ENCODE results near the gene NFATC4.

Gene NFATC4

DNA sequence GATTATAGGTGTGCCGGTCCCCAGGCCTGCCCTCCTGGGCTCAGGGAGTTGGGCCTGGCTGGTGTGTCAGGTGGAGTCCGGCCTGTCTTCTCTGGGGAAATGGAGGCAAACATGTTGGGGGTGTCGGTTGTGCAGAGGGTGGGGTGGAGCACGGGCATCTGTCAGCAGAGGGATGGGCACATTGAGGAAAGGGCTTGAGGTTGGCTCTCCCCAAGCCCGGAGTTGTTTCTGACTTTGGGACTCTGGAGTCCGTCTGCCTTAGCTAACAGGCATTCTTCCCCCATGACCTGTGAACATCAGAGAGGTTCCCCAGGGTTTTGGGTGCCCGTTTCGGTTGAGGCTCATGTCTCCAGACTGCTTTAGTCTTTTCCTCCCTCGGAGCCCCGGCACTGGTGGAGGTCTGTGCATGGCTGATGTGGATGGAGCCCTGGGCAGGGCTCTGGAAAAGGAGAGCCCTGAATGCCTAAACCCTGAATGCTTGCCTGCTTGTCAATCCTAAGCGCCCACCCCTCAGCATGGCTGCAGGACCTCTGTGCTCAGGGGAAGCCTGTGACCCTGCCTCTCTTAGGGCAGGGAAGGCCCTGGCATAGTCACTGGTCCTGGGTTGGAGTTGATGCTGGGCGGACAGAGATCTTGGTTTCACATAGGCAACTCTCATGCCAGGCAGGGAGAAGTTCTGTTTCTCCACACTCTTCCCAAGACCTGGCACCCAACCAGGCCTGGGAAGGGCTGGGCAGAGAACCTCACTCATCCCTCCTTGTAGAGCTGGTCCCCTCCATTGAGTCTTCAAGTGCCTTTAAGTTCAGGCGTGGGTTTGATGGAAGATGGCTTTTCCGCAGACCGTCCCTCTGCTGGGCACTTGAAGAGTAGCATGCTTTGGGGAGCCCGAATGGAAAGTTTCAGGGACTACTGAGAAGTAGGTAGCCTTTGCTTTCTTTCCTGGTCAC, 43.7 kb downstream of the NFATC4 start:
- no peak for DNase-seq

DNA sequence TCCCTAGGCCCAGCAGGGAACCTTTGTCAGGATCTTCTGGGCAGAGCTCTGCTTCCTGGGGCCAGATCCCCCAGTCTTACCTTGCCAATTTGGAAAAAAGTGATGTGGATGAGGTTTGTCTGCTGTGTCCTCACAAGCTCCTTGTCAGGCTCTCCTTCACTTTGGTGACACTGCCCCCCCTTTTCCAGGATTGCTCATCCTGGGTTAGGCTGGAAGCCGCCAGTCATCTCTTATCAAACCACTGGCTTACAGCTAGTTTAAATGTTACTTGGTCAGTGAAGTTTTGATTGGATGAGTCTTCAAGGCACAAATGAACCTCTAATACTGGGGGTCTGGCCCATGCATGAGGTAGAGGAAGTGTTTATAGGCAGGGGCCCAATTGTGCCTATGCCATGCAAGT, 46.1 kb downstream of the NFATC4 start:
- DNase-seq: no peak

DNA sequence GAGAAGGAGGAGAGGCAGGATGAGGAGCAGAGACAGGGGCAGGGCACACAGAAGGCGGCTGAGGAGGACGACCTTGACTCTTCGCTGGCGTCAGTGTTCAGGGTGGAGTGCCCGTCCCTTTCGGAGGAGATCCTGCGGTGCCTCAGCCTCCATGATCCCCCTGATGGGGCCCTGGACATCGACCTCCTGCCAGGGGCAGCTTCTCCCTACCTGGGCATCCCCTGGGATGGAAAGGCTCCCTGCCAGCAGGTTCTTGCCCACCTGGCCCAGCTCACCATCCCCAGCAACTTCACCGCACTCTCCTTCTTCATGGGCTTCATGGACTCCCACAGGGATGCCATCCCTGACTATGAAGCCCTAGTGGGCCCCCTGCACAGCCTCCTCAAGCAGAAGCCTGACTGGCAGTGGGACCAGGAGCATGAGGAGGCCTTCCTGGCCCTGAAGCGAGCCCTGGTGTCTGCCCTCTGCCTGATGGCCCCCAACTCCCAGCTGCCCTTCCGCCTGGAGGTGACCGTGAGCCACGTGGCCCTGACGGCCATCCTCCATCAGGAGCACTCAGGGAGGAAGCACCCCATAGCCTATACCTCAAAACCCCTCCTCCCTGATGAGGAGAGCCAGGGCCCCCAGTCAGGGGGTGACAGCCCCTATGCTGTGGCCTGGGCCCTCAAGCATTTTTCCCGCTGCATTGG, 46.9 kb downstream of the NFATC4 start:
- no peak for DNase-seq

DNA sequence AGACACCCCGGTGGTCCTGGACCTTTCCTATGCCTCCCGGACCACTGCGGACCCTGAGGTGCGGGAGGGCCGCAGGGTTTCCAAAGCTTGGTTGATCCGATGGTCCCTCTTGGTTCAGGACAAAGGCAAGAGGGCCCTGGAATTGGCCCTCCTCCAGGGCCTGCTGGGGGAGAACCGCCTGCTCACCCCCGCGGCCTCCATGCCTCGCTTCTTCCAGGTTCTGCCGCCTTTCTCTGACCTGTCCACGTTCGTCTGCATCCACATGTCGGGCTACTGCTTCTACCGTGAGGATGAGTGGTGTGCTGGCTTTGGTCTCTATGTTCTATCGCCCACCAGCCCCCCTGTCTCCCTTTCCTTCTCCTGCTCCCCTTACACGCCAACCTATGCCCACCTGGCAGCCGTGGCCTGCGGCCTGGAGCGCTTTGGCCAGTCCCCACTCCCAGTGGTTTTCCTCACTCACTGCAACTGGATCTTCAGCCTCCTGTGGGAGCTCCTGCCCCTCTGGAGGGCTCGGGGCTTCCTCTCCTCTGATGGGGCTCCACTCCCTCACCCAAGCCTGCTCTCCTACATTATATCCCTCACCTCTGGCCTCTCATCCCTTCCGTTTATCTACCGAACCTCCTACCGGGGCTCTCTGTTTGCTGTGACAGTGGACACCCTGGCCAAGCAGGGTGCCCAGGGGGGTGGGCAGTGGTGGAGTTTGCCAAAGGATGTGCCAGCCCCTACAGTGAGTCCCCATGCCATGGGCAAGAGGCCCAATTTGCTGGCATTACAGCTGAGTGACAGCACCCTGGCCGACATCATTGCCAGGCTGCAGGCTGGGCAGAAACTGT, 47.7 kb downstream of the NFATC4 start:
- no peak for DNase-seq

DNA sequence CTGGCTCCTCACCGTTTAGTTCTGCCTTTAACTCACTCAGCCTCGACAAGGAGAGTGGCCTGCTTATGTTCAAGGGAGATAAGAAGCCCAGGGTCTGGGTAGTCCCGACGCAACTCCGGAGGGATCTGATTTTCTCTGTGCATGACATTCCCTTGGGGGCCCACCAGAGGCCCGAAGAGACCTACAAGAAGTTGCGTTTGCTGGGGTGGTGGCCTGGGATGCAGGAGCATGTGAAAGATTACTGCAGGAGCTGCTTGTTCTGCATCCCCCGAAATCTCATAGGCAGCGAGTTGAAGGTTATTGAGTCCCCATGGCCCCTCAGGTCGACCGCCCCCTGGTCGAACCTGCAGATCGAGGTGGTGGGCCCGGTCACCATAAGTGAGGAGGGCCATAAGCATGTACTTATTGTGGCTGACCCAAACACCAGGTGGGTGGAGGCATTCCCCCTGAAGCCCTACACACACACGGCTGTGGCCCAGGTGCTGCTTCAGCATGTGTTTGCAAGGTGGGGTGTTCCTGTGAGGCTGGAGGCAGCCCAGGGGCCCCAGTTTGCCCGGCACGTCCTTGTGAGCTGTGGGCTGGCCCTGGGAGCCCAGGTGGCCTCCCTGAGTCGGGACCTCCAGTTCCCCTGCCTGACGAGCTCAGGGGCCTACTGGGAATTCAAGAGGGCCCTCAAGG, 48.4 kb downstream of the NFATC4 start:
- DNase-seq: no peak

DNA sequence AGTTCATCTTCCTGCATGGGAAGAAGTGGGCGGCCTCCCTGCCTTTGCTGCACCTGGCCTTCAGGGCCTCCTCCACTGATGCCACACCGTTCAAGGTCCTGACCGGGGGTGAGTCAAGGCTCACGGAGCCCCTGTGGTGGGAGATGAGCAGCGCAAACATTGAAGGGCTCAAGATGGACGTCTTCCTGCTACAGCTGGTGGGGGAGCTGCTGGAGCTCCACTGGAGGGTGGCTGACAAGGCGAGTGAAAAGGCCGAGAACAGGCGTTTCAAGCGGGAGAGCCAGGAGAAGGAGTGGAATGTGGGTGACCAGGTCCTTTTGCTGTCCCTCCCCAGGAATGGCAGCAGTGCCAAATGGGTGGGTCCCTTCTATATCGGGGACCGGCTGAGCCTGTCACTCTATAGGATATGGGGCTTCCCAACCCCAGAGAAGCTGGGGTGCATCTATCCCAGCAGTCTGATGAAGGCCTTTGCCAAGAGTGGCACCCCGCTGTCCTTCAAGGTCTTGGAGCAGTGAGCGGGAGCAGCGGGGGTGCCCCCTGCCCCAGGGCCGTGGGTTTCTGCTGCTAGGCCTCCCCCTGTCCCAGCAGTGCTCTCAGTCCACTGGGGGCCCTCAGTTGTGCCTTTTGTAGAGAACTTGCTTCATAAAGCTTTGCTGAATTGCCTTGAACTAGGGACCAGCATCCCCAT, 49.1 kb downstream of the NFATC4 start:
- DNase-seq: no peak

DNA sequence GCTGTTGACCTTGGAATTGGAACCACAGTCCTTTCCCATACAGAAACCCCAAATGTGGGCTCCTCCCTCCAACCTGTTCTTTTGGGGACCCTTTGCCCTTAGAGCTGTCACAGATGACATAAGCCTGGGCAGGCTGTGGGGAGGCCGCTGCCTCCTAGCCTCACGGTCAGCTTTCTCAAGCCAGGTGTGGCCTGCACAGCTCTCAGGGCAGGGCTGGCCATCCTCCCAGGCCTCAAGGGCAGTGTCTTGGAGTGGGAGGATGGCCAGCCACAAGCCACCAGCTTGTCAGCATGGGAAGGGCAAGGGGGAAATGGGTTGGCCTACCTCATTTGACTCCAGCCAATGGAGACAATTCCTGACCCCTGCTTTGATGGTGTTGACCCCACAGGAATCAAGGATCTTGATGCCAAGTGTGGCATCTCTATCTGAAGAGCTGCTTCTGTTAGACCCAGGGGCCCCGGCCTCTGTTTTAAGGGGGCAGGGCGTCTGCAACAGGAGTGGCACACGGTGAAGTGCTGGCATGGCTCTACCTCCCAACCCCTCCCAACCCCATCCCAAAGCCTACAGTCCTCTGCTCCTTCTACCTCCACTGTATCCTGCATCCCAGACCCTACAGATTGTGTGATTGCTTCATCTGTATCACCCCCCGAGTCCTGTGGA, 50.0 kb downstream of the NFATC4 start:
- DNase-seq: no peak

DNA sequence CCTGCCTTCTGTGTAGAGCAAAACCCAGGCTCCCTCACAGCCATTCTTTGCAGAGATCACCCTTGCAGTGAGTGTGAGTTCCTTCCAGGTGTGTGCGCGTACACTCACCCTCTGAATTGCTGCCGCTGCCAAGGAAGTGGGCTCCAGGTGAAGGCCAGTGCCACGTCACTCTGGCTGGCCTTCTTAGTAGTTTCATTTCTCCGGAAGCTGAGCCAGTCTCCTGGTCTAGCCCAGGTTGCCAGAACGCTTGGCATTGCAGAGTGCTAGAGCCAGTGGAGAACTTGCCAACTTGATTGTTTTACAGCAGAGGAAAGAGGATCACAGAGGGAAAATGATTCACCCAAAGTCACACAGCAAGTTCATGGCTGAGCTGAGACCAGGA, 50.5 kb downstream of the NFATC4 start:
- DNase-seq: no peak

DNA sequence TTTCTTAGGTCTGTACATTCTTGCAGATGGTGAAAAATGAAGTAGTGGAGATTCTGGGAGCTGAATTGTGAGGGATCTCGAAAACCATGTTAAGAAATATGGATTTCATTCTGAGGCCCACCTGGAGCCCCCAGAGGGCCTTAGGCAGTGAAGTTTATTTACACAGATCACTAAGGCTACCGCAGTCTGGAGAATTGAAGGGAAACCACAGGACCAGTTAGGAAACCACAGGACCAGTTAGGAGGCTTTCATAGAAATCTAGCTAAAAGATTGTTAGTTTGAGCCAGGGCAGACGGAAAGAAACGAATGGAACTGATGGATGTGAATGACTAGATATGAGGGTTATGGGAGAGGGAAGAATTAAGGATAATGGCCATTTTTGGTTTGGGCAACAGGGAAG, 54.3 kb downstream of the NFATC4 start:
- DNase-seq: no peak

DNA sequence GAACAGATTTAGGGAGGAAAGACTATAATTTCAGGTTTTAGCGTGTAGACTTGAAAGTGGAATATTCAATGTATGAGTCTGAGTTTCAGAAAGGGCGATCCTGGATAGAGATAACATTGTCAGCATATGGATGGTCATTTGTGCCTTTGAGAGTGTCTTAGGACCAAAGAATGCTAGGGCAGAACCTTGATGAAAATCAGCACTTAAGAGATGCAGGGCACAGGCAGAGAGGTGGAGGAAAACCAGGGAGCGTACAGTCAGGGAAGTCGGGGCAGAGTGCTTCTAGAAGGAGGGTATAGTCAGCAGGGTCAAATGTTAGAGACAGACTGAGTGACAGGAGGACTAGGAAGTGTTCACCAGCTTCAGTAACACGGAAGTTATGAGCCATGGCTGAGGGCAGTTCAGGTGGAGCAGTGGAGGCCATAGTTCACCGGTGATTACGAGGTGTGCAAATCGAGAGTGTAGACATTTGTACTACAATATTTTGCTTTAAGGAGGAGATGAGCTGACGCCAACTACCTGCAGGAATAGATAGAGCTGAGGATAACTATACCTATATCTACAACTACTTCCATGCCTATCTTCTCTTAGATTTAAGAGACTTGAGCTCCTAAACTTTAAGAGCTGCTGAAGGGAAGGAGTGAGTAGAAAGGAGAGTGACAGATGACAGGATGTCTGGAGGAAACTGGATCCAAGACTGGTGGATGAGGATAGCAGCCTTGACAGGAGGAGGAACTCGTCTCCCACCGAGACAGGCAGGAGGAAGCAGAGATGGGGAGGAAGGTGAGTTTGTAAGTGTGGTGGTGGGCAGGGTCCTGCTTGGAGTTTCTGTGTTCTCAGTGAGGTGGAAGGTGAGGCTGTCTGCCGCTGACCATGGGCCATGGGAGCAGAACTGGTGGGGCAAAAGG, 55.0 kb downstream of the NFATC4 start:
- no peak for DNase-seq

DNA sequence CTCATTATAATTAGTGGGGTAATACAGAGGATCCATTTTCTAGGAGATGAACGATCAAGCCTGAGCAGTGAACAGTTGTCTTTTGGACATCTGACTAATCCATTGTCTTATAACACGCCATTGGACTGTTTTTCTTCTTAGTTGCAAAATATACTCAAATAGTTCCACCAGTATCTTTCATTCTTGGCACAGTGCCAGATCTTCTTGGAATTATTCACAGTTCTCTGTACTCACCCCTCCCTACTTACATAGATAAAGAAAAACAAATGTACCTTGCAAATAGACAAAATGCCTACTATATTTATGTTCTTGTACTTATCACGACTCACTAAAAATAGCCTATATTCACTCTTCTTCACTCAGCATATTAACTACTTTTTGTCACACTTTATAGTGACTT, 57.7 kb downstream of the NFATC4 start:
- no peak for DNase-seq

DNA sequence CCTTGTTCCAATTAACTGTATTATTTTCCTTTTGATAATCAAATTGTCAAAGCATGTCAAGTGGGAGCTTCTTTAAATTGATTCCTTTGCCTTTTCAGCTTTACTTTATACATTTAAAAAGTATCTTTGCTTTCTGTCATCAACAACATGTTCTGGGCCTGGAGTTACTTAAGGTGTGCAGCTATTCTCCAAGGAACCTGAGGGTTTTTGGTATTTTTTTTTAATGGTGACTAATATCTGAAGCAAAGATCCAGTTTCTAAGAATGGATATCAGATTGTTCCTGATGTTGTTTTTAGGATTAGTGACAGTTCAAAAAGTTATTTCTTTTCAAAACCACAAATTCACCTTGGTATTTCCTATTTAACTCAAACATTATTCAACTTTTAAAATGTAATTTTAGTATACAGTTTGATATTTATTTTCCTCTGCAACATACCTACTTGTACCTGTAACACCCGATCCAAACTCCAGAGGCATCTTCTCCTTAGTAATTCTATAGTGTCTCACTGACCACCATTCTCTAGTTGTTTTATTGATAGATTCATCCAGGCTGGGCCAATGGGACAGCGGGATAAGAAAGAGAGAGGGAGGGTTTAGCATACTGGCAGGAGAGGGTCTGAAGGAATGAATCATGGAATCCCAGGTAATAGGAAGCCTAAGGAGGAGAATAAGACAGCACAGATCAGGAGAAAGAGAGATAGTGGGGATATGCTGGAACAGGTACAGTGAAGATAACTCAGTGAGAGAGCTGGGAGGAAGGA, 58.3 kb downstream of the NFATC4 start:
- DNase-seq: no peak

DNA sequence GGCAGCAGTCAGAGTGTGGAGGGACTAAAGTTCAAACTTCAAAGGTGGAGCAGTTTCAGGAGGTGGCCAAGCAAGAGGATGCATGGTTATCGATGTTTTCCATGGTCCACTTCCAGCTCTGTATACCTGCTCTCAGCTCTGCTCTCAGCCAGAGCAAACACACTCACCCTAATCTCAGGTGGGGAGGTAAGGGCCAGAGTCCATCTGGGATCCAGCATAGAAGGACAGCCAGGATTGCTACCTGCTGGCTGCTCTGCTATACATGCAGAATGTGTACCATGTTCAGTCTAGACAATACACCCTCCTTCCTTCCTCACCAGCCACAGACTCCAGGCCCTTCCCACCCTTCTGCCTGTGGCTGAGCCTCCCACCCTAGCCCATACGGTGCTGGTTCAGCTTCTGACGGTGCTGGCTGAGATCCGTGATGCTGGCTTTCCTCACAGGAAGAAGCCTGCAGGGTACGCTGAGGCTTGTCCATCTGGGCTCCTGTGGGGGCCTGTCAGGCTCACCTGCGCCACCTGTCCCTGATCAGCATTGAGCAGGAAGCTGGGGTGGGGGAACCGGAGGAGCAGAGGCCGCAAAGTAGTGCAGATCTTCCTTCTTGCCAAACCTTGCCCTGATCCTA, 59.0 kb downstream of the NFATC4 start:
- DNase-seq: no peak

DNA sequence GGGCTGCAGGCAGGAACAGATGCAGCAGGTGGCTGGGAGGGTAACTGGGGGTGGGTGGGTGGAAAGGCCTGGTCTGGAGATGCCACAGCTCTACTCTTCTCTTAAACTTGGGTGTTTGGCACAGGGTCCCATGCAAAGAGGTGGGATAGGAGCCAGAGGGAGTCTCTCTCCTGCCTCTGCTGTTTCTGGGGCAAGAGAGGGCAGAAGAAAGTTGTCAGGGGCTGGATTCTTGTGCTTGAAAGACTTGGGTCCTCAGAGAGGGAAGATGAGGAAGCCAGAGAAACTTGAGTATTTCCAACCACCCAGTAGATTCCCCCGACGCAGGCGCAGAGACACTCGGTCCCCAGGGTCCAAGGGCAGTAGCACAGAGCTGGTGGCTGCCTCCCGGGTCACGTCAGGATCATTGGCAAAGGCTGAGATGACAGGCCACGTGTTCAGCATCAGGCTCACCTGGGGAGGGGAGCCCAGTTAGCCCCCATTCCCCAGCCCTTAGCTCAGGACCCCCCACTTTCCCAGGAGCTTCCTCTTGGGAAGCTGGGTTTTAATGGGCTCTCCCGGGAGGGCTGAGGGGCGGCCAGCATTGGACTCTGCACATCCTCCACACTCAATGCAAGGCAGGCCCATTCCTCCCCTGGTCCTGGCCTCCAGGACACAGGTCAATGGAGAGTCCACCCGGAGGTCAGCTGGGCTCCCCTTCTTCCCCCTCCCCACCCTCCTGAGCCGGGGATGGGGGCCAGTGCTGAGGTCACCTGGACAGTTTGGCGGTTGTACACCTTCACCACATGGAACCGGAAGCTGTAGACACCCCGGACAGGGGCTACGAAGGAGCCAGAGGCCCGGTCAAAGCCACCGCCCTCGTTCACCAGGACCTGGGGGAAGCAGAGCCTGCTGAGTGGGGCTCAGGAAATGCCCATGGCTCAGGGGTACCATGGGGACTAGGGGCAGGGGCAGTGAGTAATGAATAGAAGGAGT, 59.8 kb downstream of the NFATC4 start:
- DNase-seq: no peak

DNA sequence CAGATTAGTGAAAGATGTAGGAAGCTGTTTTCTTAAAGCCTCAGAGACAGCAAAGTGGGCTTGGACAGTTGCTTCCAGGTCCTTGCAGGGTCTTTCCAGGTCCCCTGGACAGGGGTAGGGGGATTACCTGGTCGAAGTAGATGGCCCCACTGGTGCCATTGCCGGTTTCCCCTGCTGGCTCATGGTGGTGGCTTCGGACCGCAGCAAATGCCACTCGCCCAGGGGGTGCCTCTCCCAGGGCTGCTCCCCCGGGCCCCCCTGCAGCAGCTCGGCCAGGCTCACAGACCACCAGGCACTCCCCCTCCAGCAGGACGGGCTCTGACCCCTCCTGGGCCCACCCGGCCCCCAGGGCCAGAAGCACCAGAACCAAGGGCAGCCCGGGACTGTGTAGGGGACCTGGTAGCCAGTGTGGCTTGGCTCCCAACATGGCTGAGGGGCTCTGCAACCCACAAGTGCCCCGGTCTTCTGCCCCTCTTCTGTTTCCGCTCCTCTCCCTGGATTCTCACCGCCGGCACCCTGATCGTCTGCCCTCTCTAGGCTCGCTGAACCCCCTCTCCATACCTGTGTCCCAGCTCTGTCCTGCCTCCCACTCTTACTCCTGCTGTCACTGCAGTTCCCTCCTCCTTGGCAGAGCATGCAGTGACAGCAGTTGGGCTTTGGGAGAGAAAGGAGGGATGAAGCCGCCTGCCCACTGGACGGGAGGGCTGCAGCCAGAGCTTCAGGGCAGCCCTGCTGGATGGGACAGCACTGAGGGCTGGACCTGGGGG, 60.8 kb downstream of the NFATC4 start:
- no peak for DNase-seq
